ENCODE results near the gene WDR1. TPM values are rescaled to one million over a fixed set of nuclear protein-coding genes. Genes with fewer than 3 reads are reported as not detected.

The WDR1 gene
- total RNA-seq, 1 experiment from 2014 or later = 258 TPM

DNA sequence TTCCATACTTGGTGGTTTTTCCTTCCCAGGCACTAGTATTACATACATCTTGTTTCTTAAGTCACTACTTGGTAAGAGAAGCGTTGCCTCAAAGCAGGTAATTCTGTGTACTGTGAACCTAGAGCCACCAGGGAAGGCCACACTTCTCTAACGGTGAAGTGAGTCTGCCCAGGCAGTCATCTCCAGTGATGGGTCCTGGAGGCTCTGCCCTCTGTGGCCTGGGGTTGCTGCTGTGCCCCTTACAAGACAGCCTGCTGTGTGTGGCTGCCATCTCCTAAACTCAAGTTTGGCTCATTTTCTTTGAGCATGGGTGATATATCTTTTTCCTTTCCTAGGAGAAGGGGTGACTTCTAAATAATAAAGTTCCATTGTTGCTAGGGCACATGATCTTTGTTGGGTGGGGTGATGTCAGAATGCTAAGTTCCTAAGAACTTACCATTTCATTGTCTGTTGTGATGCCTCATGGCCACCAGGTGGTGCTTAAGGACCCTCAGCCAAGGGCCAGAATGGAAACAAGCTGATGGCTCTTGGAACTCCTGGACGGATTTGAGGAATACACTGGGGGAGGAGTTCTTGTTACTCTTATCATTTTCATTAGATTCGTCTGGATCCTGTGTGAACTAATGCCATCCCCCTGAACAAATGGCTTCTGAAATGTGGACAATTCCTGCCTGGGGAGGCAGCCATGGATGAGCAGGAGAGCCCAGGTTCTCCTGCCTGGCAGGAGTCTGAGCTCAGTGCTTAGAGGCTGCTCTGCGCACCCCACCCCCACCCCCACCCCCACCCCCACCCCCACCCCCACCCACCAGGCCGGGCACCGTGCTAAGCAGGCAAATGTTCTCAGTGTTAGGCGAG is 41.1 kb upstream of the WDR1 start:
- no TSS peak for BruUV-seq (replicated peaks)
- no peak overlapping the region for H3K4me2 ChIP-seq
- CTCF ChIA-PET = interaction anchor here (0.7 to 1.0 kb wide), 2 partner anchors 61 to 379 kb away, joined by 3 read pairs; no protein-coding TSS in a partner anchor
- no peak overlapping the region for H3K27ac ChIP-seq
- H3K9me2 ChIP-seq (ENCODE audit: insufficient read depth) = no peaks in the 10 kb centered on the region
- H3K36me3 ChIP-seq (ENCODE audit: low read depth) = no peaks in the 10 kb centered on the region
- H3K27me3 ChIP-seq (ENCODE audit: insufficient read depth, low read depth) = peaks cover 4% of the 10 kb centered on the region
- no peak overlapping the region for H3K4me3 ChIP-seq
- no peaks in the 10 kb centered on the region for H3F3A ChIP-seq (ENCODE audit: insufficient read depth, low read depth)
- no peaks in the 10 kb centered on the region for H3K79me2 ChIP-seq (ENCODE audit: low read depth)
- peak; percentile 16 to 45 for DNase-seq
- H3K9me3 ChIP-seq (ENCODE audit: insufficient read depth, low read depth) = no peaks in the 10 kb centered on the region
- no peak overlapping the region for H2AFZ ChIP-seq
- POLR2A ChIA-PET (ENCODE audit: unreplicated experiment) = no interaction called here
- H3K4me1 ChIP-seq (replicated peaks; ENCODE audit: insufficient read depth) = no peaks in the 10 kb centered on the region
- TF ChIP-seq, protein P1, sequence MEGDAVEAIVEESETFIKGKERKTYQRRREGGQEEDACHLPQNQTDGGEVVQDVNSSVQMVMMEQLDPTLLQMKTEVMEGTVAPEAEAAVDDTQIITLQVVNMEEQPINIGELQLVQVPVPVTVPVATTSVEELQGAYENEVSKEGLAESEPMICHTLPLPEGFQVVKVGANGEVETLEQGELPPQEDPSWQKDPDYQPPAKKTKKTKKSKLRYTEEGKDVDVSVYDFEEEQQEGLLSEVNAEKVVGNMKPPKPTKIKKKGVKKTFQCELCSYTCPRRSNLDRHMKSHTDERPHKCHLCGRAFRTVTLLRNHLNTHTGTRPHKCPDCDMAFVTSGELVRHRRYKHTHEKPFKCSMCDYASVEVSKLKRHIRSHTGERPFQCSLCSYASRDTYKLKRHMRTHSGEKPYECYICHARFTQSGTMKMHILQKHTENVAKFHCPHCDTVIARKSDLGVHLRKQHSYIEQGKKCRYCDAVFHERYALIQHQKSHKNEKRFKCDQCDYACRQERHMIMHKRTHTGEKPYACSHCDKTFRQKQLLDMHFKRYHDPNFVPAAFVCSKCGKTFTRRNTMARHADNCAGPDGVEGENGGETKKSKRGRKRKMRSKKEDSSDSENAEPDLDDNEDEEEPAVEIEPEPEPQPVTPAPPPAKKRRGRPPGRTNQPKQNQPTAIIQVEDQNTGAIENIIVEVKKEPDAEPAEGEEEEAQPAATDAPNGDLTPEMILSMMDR (conservative IDR thresholded peaks at IDR 0.05) = peak; percentile 78
- no peak for TF ChIP-seq EZH2 (IDR thresholded peaks at IDR 0.05; ENCODE audit: low read depth)
- intact Hi-C loops (cut with micrococcal nuclease; ENCODE audit: unreplicated experiment) = loop anchor here (2.0 to 10.0 kb wide), 2 partner anchors 247 to 381 kb away; no protein-coding TSS in a partner anchor
- no peaks in the 10 kb centered on the region for H4K20me1 ChIP-seq (ENCODE audit: insufficient read depth)

DNA sequence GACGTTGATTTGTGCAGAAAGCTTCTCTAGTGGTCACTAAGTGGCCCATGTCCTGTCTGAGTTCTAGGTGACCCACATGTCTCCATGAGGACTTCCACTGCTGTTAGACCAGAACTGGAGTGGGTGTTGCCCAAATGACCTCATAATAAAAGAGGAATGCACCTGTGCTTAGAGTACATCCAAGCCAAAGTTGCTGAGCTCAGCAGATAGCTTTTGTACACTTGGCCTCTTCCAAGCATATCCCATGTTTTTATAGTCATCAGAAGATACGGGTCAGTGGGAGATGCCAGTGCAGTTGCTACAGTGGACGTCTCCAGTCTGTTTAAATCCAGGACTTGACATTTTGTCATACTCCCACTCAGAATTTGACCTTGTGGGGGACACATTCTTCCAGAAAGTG is 37.6 kb upstream of the WDR1 start:
- Histone ChIP-seq H3K36me3 (ENCODE audit: low read depth) (no peaks in the 10 kb centered on the region), H3K9me3 (ENCODE audit: insufficient read depth, low read depth) (no peaks in the 10 kb centered on the region), H3K4me3 (no peak overlapping the region), H3K9me2 (ENCODE audit: insufficient read depth) (no peaks in the 10 kb centered on the region), H3K4me2 (no peak overlapping the region), H4K20me1 (ENCODE audit: insufficient read depth) (no peaks in the 10 kb centered on the region), H3K27me3 (ENCODE audit: insufficient read depth, low read depth) (peaks cover 19% of the 10 kb centered on the region), H3K79me2 (ENCODE audit: low read depth) (no peaks in the 10 kb centered on the region), H2AFZ (no peak overlapping the region), H3K27ac (no peak overlapping the region), H3K4me1 (replicated peaks; ENCODE audit: insufficient read depth) (no peaks in the 10 kb centered on the region), H3F3A (ENCODE audit: insufficient read depth, low read depth) (no peaks in the 10 kb centered on the region)
- DNase-seq = no peak
- BruUV-seq (replicated peaks) = no TSS peak
- ChIA-PET CTCF (interaction anchor here (0.9 kb wide), 1 partner anchor 12 kb away, joined by 3 read pairs; no protein-coding TSS in a partner anchor), POLR2A (ENCODE audit: unreplicated experiment) (no interaction called here)
- intact Hi-C loops (cut with micrococcal nuclease; ENCODE audit: unreplicated experiment) = loop anchor here (10.0 kb wide), 1 partner anchor 251 kb away; no protein-coding TSS in a partner anchor
- TF ChIP-seq, protein P1 (conservative IDR thresholded peaks at IDR 0.05) = no peak
- TF ChIP-seq EZH2 (IDR thresholded peaks at IDR 0.05; ENCODE audit: low read depth) = no peak

DNA sequence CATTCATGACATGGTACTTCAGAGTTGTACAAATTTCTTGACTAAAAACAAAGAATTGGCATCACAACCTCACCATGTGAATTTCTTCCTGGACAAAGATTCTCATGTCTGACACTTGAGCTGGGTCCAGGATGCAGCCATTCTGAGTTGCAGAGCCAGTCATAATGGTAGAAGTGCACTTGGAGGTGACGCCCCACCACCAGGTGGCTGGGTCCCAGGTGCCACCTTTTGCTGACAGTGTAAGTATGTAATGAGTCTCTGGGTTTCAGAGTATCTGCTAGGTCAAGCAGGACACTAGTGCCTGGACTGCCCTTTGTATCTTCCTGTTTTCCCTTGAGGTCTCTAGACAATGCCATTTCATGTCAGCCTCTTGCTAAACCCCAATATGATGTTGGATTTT is 36.6 kb upstream of the WDR1 start:
- H3K36me3 ChIP-seq (ENCODE audit: low read depth) = no peaks in the 10 kb centered on the region
- H3K27me3 ChIP-seq (ENCODE audit: insufficient read depth, low read depth) = peaks cover 25% of the 10 kb centered on the region
- no peaks in the 10 kb centered on the region for H3F3A ChIP-seq (ENCODE audit: insufficient read depth, low read depth)
- no peak overlapping the region for H3K27ac ChIP-seq
- H3K9me3 ChIP-seq (ENCODE audit: insufficient read depth, low read depth) = no peaks in the 10 kb centered on the region
- H4K20me1 ChIP-seq (ENCODE audit: insufficient read depth) = no peaks in the 10 kb centered on the region
- no peak overlapping the region for H3K4me3 ChIP-seq
- no peak for DNase-seq
- no TSS peak for BruUV-seq (replicated peaks)
- H3K79me2 ChIP-seq (ENCODE audit: low read depth) = no peaks in the 10 kb centered on the region
- CTCF ChIA-PET = no interaction called here
- POLR2A ChIA-PET (ENCODE audit: unreplicated experiment) = no interaction called here
- H2AFZ ChIP-seq = no peak overlapping the region
- intact Hi-C loops (cut with micrococcal nuclease; ENCODE audit: unreplicated experiment) = loop anchor here (10.0 kb wide), 1 partner anchor 252 kb away; no protein-coding TSS in a partner anchor
- no peaks in the 10 kb centered on the region for H3K4me1 ChIP-seq (replicated peaks; ENCODE audit: insufficient read depth)
- no peak overlapping the region for H3K4me2 ChIP-seq
- TF ChIP-seq, protein P1 (conservative IDR thresholded peaks at IDR 0.05) = no peak
- no peak for TF ChIP-seq EZH2 (IDR thresholded peaks at IDR 0.05; ENCODE audit: low read depth)
- no peaks in the 10 kb centered on the region for H3K9me2 ChIP-seq (ENCODE audit: insufficient read depth)

Measured in PC-9 (cell line).